ENCODE data around the gene ATP7B. TPM values are rescaled to one million over a fixed set of nuclear protein-coding genes. Genes with fewer than 3 reads are reported as not detected.

ATP7B gene
- total RNA-seq, 1 donor: 5.6 TPM

- H3K4me3 ChIP-seq (ENCODE audit: low read depth, low read length): no peak overlapping the region
- TF ChIP-seq CTCF (IDR thresholded peaks at IDR 0.05; ENCODE audit: insufficient read depth, low read depth, low read length): peak; percentile 67
- peak; percentile 59 for DNase-seq (ENCODE audit: low read depth)
Measured at GRCh38 chr13:52001120-52001731, 10.0 kb downstream of the ATP7B start.

- H3K4me3 ChIP-seq (ENCODE audit: low read depth, low read length): no peak overlapping the region
- DNase-seq (ENCODE audit: low read depth): no peak
- no peak for TF ChIP-seq CTCF (IDR thresholded peaks at IDR 0.05; ENCODE audit: insufficient read depth, low read depth, low read length)
Measured at GRCh38 chr13:51999921-52000320, 11.3 kb downstream of the ATP7B start.

GRCh38 chr13:51999510-51999911 is 11.7 kb downstream of the ATP7B start:
- no peak overlapping the region for H3K4me3 ChIP-seq (ENCODE audit: low read depth, low read length)
- no peak for TF ChIP-seq CTCF (IDR thresholded peaks at IDR 0.05; ENCODE audit: insufficient read depth, low read depth, low read length)
- DNase-seq (ENCODE audit: low read depth): no peak

GRCh38 chr13:51998723-51999509 is 12.3 kb downstream of the ATP7B start:
- H3K4me3 ChIP-seq (ENCODE audit: low read depth, low read length): no peak overlapping the region
- DNase-seq (ENCODE audit: low read depth): no peak
- no peak for TF ChIP-seq CTCF (IDR thresholded peaks at IDR 0.05; ENCODE audit: insufficient read depth, low read depth, low read length)

- no peak overlapping the region for H3K4me3 ChIP-seq (ENCODE audit: low read depth, low read length)
- TF ChIP-seq CTCF (IDR thresholded peaks at IDR 0.05; ENCODE audit: insufficient read depth, low read depth, low read length): no peak
- DNase-seq (ENCODE audit: low read depth): no peak
Measured at GRCh38 chr13:51997641-51998330, 13.5 kb downstream of the ATP7B start.

GRCh38 chr13:51997186-51997585 is 14.1 kb downstream of the ATP7B start:
- H3K4me3 ChIP-seq (ENCODE audit: low read depth, low read length): no peak overlapping the region
- DNase-seq (ENCODE audit: low read depth): no peak
- TF ChIP-seq CTCF (IDR thresholded peaks at IDR 0.05; ENCODE audit: insufficient read depth, low read depth, low read length): no peak
